CD4-positive, CD25-positive, alpha-beta regulatory T cell (primary cell): Measurements from ENCODE around the gene TEX11. TPM values are rescaled to one million over a fixed set of nuclear protein-coding genes. Genes with fewer than 3 reads are reported as not detected.
"Not testable (repeated sequence)": the region's sequence is repeated elsewhere in the genome, so short reads cannot be mapped to it uniquely, and the experiment has no call there.

Experiments used
- ATAC-seq, 2 donors: fragments of 150-1000 bp; cut with Tn5 transposase; one replicate each; pipeline ENCODE4 v1.10.0; 2021; ENCODE audit warnings: low read depth in 2 of 2, moderate number of reproducible peaks in 2 of 2, moderate library complexity in 1 of 2
- DNase-seq, 3 donors: peaks; one replicate each; pipeline versions ENCODE4 v3.0.0 to v3.0.0-alpha.2; 2012 to 2022; ENCODE audit warnings: mixed read lengths in 1 of 3
- H3K27ac ChIP-seq: one replicate; pipeline ENCODE4 v1.7.0; 2013; ENCODE audit warnings: mild to moderate bottlenecking, low read length; ENCODE audit not compliant: insufficient read depth, poor library complexity, severe bottlenecking
- H3K27me3 ChIP-seq: one replicate; pipeline ENCODE4 v1.7.0; 2013; ENCODE audit warnings: low read length; ENCODE audit not compliant: control insufficient read depth, insufficient read depth
- H3K36me3 ChIP-seq: one replicate; pipeline ENCODE4 v1.7.0; 2013; ENCODE audit warnings: mild to moderate bottlenecking, low read length, moderate library complexity; ENCODE audit not compliant: control insufficient read depth, insufficient read depth
- H3K4me1 ChIP-seq: 2 replicates; pipeline ENCODE4 v1.7.0; 2013; ENCODE audit warnings: mild to moderate bottlenecking, low read length; ENCODE audit not compliant: insufficient read depth, control insufficient read depth, poor library complexity, severe bottlenecking
- H3K4me3 ChIP-seq: one replicate; pipeline ENCODE4 v1.7.0; 2013; ENCODE audit warnings: low read depth, mild to moderate bottlenecking, low read length, moderate library complexity
- H3K9me3 ChIP-seq, 2 experiments: 1 replicate in 1 of 2; 2 replicates in 1 of 2; pipeline ENCODE4 v1.7.0; 2013; ENCODE audit warnings: low read length in 2 of 2, mild to moderate bottlenecking in 1 of 2, moderate library complexity in 1 of 2; ENCODE audit not compliant: control insufficient read depth in 2 of 2
- H3K27ac Mint-ChIP-seq, 3 donors: one replicate each; pipeline ENCODE4 v1.8.0; 2020 to 2022; ENCODE audit warnings: mild to moderate bottlenecking in 3 of 3, mixed read lengths in 3 of 3, moderate library complexity in 2 of 3
- H3K27me3 Mint-ChIP-seq: one replicate; pipeline ENCODE4 v1.8.0; 2022; ENCODE audit warnings: mild to moderate bottlenecking, mixed read lengths
- H3K36me3 Mint-ChIP-seq: one replicate; pipeline ENCODE4 v1.8.0; 2020; ENCODE audit warnings: mixed read lengths
- H3K4me1 Mint-ChIP-seq, 4 donors: one replicate each; pipeline ENCODE4 v1.8.0; 2020 to 2022; ENCODE audit warnings: mixed read lengths in 4 of 4, mild to moderate bottlenecking in 1 of 4
- H3K4me3 Mint-ChIP-seq, 4 donors: one replicate each; pipeline ENCODE4 v1.8.0; 2020 to 2022; ENCODE audit warnings: mild to moderate bottlenecking in 4 of 4, mixed read lengths in 4 of 4, moderate library complexity in 3 of 4
- H3K9me3 Mint-ChIP-seq, 7 donors: one replicate each; pipeline ENCODE4 v1.8.0; 2020 to 2022; ENCODE audit warnings: mixed read lengths in 7 of 7, mild to moderate bottlenecking in 3 of 7, moderate library complexity in 2 of 7
- polyA plus RNA-seq, 4 donors: library from polyadenylated mRNA; unstranded; fragments of 300-500 nt; fragmentation: Illumina TruSeq; gene quantifications; one replicate each; pipeline ENCODE4 v1.2.3, GENCODE V29; 2021
- total RNA-seq: library from RNA; stranded (reverse); gene quantifications from one replicate; pipeline ENCODE4 v1.2.3, GENCODE V29; 2022

Gene TEX11
- total and polyA plus RNA-seq, 5 donors from 2014 or later = not detected

DNA sequence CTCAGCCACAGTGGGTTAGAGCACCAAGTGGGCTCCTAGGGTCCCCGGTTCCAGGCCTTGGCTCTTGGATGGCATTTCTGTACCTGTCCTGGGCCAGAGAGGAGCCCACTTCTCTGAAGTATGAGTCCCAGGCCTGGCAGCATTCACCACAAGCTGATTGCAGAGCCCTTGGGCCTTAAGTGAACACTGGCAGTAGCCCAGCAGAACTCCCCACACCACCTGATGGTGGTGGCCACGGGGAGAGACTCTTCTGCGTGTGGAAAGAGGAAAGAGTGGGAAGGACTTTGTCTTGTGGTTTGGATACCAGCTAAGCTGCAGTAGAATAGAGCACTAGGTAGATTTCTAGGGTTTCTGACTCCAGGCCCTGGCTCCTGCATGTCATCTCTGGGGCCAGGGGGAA, 359.1 kb downstream of the TEX11 start:
- Mint-ChIP-seq H3K4me1 (no peaks in the 10 kb centered on the region), H3K9me3 (no peaks in the 10 kb centered on the region), H3K36me3 (no peaks in the 10 kb centered on the region), H3K4me3 (no peak overlapping the region), H3K27ac (no peak overlapping the region), H3K27me3 (peaks cover 9% of the 10 kb centered on the region)
- H3K4me1 ChIP-seq = no peaks in the 10 kb centered on the region
- no peak overlapping the region for H3K27ac ChIP-seq
- no peaks in the 10 kb centered on the region for H3K36me3 ChIP-seq
- H3K9me3 ChIP-seq = no peaks in the 10 kb centered on the region
- ATAC-seq (no peak), DNase-seq (no peak)
- no peaks in the 10 kb centered on the region for H3K27me3 ChIP-seq
- no peak overlapping the region for H3K4me3 ChIP-seq

- H3K27ac ChIP-seq = no peak overlapping the region
- H3K4me1 ChIP-seq = no peaks in the 10 kb centered on the region
- Mint-ChIP-seq H3K27ac (no peak overlapping the region), H3K27me3 (peaks cover 12% of the 10 kb centered on the region), H3K4me3 (no peak overlapping the region), H3K36me3 (no peaks in the 10 kb centered on the region), H3K9me3 (peaks cover 0 to 6% (median 0%) of the 10 kb centered on the region in 7 donors), H3K4me1 (no peaks in the 10 kb centered on the region)
- DNase-seq = no peak
- no peak overlapping the region for H3K4me3 ChIP-seq
- no peaks in the 10 kb centered on the region for H3K27me3 ChIP-seq
- H3K36me3 ChIP-seq = no peaks in the 10 kb centered on the region
- no peak for ATAC-seq
- H3K9me3 ChIP-seq = no peaks in the 10 kb centered on the region
These were observed 373.3 kb downstream of the TEX11 start for GRCh38 chrX:70535198-70535597.

DNA sequence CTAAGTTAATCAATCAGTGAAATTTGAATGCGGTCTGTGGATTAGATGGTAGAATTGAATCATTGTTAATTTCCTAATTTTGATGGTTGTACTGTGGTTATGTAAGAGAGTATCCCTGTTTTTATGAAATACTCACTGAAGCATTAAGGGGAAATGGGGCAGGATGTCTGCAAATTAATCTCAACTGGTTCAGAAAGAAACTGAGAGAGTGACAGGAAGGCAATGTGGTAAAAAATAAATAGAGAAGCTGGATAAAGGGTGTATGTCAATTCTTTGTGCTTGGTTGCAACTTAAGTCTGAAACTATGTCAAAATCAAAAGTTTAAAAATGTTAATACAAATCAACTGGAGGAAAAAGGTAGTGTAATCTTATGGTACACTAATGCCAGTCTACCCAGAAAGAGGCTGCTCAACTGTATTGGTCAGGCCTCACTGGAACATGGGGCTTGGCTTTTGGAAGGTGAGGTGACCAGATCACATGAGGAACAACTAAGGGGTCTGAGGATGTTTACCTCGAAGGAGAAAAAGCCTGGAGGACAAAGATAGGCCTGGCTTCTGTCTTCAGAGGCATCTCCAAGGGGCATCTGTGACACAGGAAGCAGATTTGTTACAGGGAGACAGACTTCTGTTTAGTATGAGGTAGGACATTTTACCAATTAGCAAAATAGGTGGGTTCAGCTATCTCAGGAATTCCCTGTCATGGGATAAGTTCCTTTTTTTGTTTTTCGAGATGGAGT, 380.7 kb downstream of the TEX11 start:
- no peak overlapping the region for H3K4me3 ChIP-seq
- Mint-ChIP-seq H3K9me3 (peaks cover 0 to 1% (median 0%) of the 10 kb centered on the region in 7 donors), H3K4me1 (peaks cover 0 to 8% (median 0%) of the 10 kb centered on the region in 4 donors), H3K27me3 (no peaks in the 10 kb centered on the region), H3K27ac (peak overlapping the region in 1 of 3 donors; percentile 60), H3K4me3 (no peak overlapping the region), H3K36me3 (no peaks in the 10 kb centered on the region)
- no peak overlapping the region for H3K27ac ChIP-seq
- H3K36me3 ChIP-seq = no peaks in the 10 kb centered on the region
- no peaks in the 10 kb centered on the region for H3K4me1 ChIP-seq
- no peaks in the 10 kb centered on the region for H3K9me3 ChIP-seq
- DNase-seq (peak in 1 of 3 donors; percentile 13), ATAC-seq (no peak)
- no peaks in the 10 kb centered on the region for H3K27me3 ChIP-seq

- Histone ChIP-seq H3K27ac (no peak overlapping the region), H3K27me3 (no peaks in the 10 kb centered on the region), H3K4me1 (no peaks in the 10 kb centered on the region), H3K36me3 (no peaks in the 10 kb centered on the region), H3K9me3 (no peaks in the 10 kb centered on the region), H3K4me3 (no peak overlapping the region)
- DNase-seq (no peak), ATAC-seq (no peak)
- H3K4me1 Mint-ChIP-seq = peaks cover 0 to 8% (median 0%) of the 10 kb centered on the region in 4 donors
- no peak overlapping the region for H3K4me3 Mint-ChIP-seq
- no peaks in the 10 kb centered on the region for H3K27me3 Mint-ChIP-seq
- no peak overlapping the region for H3K27ac Mint-ChIP-seq
- H3K9me3 Mint-ChIP-seq = peaks cover 0 to 1% (median 0%) of the 10 kb centered on the region in 7 donors
- H3K36me3 Mint-ChIP-seq = no peaks in the 10 kb centered on the region
These were observed 381.5 kb downstream of the TEX11 start for GRCh38 chrX:70527053-70527452.

DNA sequence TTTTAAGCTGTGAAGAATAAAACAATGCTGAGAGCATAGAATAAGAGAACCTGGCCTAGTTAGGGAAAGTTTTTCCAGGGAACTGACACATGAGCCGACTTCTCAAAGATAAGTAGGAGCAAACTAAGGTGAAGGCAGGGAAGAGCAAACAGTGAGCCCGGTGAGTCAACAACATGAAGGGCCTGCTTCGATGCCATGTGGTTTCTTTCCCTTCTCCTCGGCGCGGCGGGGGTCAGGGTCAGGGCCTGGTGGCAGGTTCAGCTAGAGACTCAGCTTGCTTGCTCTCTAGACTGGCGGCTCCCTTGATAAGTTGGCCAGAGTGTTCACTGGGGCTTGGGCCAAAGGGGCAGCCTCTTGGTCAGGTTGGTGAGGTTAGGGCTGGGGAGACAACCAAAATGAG, 382.8 kb downstream of the TEX11 start:
- peaks cover 0 to 8% (median 0%) of the 10 kb centered on the region in 4 donors for H3K4me1 Mint-ChIP-seq
- ATAC-seq = no peak
- H3K4me1 ChIP-seq = no peaks in the 10 kb centered on the region
- H3K27ac Mint-ChIP-seq = no peak overlapping the region
- H3K4me3 Mint-ChIP-seq = no peak overlapping the region
- H3K9me3 Mint-ChIP-seq = peaks cover 0 to 4% (median 0%) of the 10 kb centered on the region in 7 donors
- DNase-seq = no peak
- H3K36me3 ChIP-seq = no peaks in the 10 kb centered on the region
- H3K27me3 Mint-ChIP-seq = no peaks in the 10 kb centered on the region
- no peak overlapping the region for H3K27ac ChIP-seq
- H3K36me3 Mint-ChIP-seq = no peaks in the 10 kb centered on the region
- no peaks in the 10 kb centered on the region for H3K9me3 ChIP-seq
- H3K27me3 ChIP-seq = no peaks in the 10 kb centered on the region
- no peak overlapping the region for H3K4me3 ChIP-seq

GRCh38 chrX:70515692-70516091, 392.8 kb downstream of the TEX11 start:
- not testable (repeated sequence) for H3K4me1 Mint-ChIP-seq, H3K4me3 Mint-ChIP-seq, H3K9me3 ChIP-seq, H3K36me3 ChIP-seq, H3K27me3 ChIP-seq, DNase-seq, ATAC-seq, H3K27ac ChIP-seq, H3K4me3 ChIP-seq, H3K27ac Mint-ChIP-seq, H3K36me3 Mint-ChIP-seq, H3K27me3 Mint-ChIP-seq, H3K4me1 ChIP-seq
- peaks cover 0 to 12% (median 2%) of the 10 kb centered on the region in 7 donors for H3K9me3 Mint-ChIP-seq

GRCh38 chrX:70515270-70515669, 393.2 kb downstream of the TEX11 start:
- DNase-seq, H3K4me3 ChIP-seq, H3K4me1 Mint-ChIP-seq, ATAC-seq, H3K4me1 ChIP-seq, H3K4me3 Mint-ChIP-seq, H3K36me3 ChIP-seq, H3K36me3 Mint-ChIP-seq, H3K27ac ChIP-seq, H3K27me3 ChIP-seq, H3K27me3 Mint-ChIP-seq, H3K27ac Mint-ChIP-seq, H3K9me3 ChIP-seq: not testable (repeated sequence)
- H3K9me3 Mint-ChIP-seq = peaks cover 0 to 12% (median 2%) of the 10 kb centered on the region in 7 donors

DNA sequence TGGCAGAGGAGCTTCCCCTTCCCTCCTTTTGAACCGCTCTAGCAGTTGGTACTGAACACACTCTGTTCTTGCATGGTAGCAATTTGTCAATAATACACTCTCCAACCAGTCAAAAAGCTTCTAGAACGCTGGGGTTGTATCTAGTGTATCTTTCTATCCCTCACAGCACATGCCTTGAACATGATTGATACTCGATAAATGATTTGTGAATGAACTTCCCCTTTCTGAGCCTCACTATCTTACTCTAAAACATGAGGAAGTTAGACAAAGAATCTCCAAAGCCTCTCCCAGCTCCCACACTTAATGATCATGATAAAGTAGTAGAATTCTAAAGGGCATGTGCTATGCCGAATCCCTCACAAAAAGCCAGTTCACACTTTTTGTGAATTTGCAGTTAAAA, 399.4 kb downstream of the TEX11 start:
- Histone ChIP-seq H3K27ac (no peak overlapping the region), H3K4me3 (no peak overlapping the region), H3K27me3 (no peaks in the 10 kb centered on the region), H3K36me3 (no peaks in the 10 kb centered on the region), H3K4me1 (peaks cover 2% of the 10 kb centered on the region), H3K9me3 (no peaks in the 10 kb centered on the region)
- Mint-ChIP-seq H3K9me3 (peaks cover 0 to 5% (median 0%) of the 10 kb centered on the region in 7 donors), H3K4me1 (peaks cover 0 to 24% (median 15%) of the 10 kb centered on the region in 4 donors), H3K36me3 (no peaks in the 10 kb centered on the region), H3K27me3 (no peaks in the 10 kb centered on the region), H3K27ac (no peak overlapping the region), H3K4me3 (no peak overlapping the region)
- ATAC-seq = no peak
- DNase-seq = no peak
